Fibroblast of lung (primary cell): ENCODE measurements around the gene KRT222. TPM values are rescaled to one million over a fixed set of nuclear protein-coding genes. Genes with fewer than 3 reads are reported as not detected.
A peak's percentile ranks its signal among the peaks of the same experiment; 100 is the strongest.

Source experiments
- DNase-seq, 2 donors: peaks; one replicate each; pipeline versions ENCODE4 v3.0.0 to v3.0.0-alpha.2; 2010; ENCODE audit warnings: low read depth in 2 of 2
- H2AFZ ChIP-seq: 2 replicates; pipeline ENCODE4 v1.5.1; 2012; ENCODE audit warnings: low read length, control low read depth, inconsistent platforms
- H3K27ac ChIP-seq: 2 replicates; pipeline ENCODE4 v1.5.1; 2011; ENCODE audit warnings: low read length, control low read depth; ENCODE audit not compliant: insufficient read depth
- H3K27me3 ChIP-seq: 2 replicates; pipeline ENCODE4 v1.5.1; 2011; ENCODE audit warnings: mild to moderate bottlenecking, low read length; ENCODE audit not compliant: control insufficient read depth, insufficient read depth
- H3K36me3 ChIP-seq: 2 replicates; pipeline ENCODE4 v1.5.1; 2011; ENCODE audit warnings: low read length; ENCODE audit not compliant: control insufficient read depth, insufficient read depth
- H3K4me1 ChIP-seq: 2 replicates; pipeline ENCODE4 v1.5.1; 2011; ENCODE audit warnings: low read length; ENCODE audit not compliant: control insufficient read depth, insufficient read depth; ENCODE audit errors: extremely low read depth
- H3K4me2 ChIP-seq: 2 replicates; pipeline ENCODE4 v1.5.1; 2011; ENCODE audit warnings: low read length, control low read depth; ENCODE audit not compliant: insufficient read depth; ENCODE audit errors: extremely low read depth
- H3K4me3 ChIP-seq, 4 experiments: fragments of 200-600 bp in 1 of 4; sonication (generic) in 1 of 4; replicated peaks in 1 of 4; 2 replicates each; pipeline ENCODE4 v1.5.1; 2011 to 2016; ENCODE audit warnings: low read length in 4 of 4, low read depth in 3 of 4, mild to moderate bottlenecking in 3 of 4, control low read depth in 2 of 4, inconsistent platforms in 1 of 4, mixed read lengths in 1 of 4; ENCODE audit not compliant: insufficient read depth in 1 of 4; ENCODE audit errors: control extremely low read depth in 1 of 4
- H3K79me2 ChIP-seq: 2 replicates; pipeline ENCODE4 v1.5.1; 2012; ENCODE audit warnings: mild to moderate bottlenecking, low read length, inconsistent platforms; ENCODE audit not compliant: control insufficient read depth, insufficient read depth
- H3K9ac ChIP-seq: 2 replicates; pipeline ENCODE4 v1.5.1; 2011; ENCODE audit warnings: mild to moderate bottlenecking, low read length, control low read depth; ENCODE audit not compliant: insufficient read depth
- H3K9me3 ChIP-seq: 2 replicates; pipeline ENCODE4 v1.5.1; 2012; ENCODE audit warnings: low read depth, low read length; ENCODE audit not compliant: control insufficient read depth, insufficient read depth
- H4K20me1 ChIP-seq: 2 replicates; pipeline ENCODE4 v1.5.1; 2011; ENCODE audit warnings: low read length; ENCODE audit not compliant: control insufficient read depth, insufficient read depth; ENCODE audit errors: extremely low read depth
- CTCF ChIP-seq, 2 donors: IDR thresholded peaks in 1 of 2; conservative IDR thresholded peaks in 1 of 2; 1 replicate in 1 of 2; 2 replicates in 1 of 2; pipeline ENCODE4 v1.5.1; 2011 to 2012; ENCODE audit warnings: low read length in 2 of 2, control low read depth in 1 of 2, inconsistent platforms in 1 of 2, low read depth in 1 of 2, mild to moderate bottlenecking in 1 of 2
- EZH2 ChIP-seq: IDR thresholded peaks from 2 replicates; pipeline ENCODE4 v1.5.1; 2012; ENCODE audit warnings: low read length, control low read depth, mild to moderate bottlenecking; ENCODE audit errors: missing control alignments
- polyA plus RNA-seq, 2 donors: library from polyadenylated mRNA; depleted of rRNA in 1 of 2; stranded (reverse) in 1 of 2; unstranded in 1 of 2; fragments of >200 nt; gene quantifications; 2 replicates each; pipeline ENCODE4 v1.2.1, GENCODE V29; 2011 to 2012; ENCODE audit warnings: missing spikeins in 1 of 2
- total RNA-seq: library from RNA; depleted of rRNA; stranded (reverse); fragments of >200 nt; gene quantifications from 2 replicates; pipeline ENCODE4 v1.2.1, GENCODE V29; 2014

Gene KRT222
- total and polyA plus RNA-seq, 2 donors (not counting 1 experiment from before 2014, with no cell fraction given), result 0.33 TPM; not detected in 1

- H3K4me2 ChIP-seq, result no peak overlapping the region
Measured at GRCh38 chr17:40615841-40616476, 49.0 kb downstream of the KRT222 start.

GRCh38 chr17:40615068-40615840 is 49.7 kb downstream of the KRT222 start:
- peak; percentile 35 to 49 for DNase-seq
- Histone ChIP-seq H3K36me3 (no peaks in the 10 kb centered on the region), H3K9me3 (no peaks in the 10 kb centered on the region), H3K79me2 (no peaks in the 10 kb centered on the region), H4K20me1 (no peaks in the 10 kb centered on the region), H2AFZ (no peak overlapping the region), H3K27ac (no peak overlapping the region), H3K4me1 (no peaks in the 10 kb centered on the region), H3K9ac (no peak overlapping the region), H3K4me2 (no peak overlapping the region), H3K27me3 (peaks cover 37% of the 10 kb centered on the region), H3K4me3 (no peak overlapping the region)
- peak; percentile 36 to 49 for TF ChIP-seq CTCF (conservative IDR thresholded peaks at IDR 0.05 in 1 of 2, IDR thresholded peaks at IDR 0.05 in 1 of 2; ENCODE audit: low read depth in 1 of 2, low read length in 2 of 2)
- no peak for TF ChIP-seq EZH2

More at GRCh38 chr17:40615841-40616476, 49.0 kb downstream of the KRT222 start:
- TF ChIP-seq CTCF (conservative IDR thresholded peaks at IDR 0.05 in 1 of 2, IDR thresholded peaks at IDR 0.05 in 1 of 2; ENCODE audit: low read depth in 1 of 2, low read length in 2 of 2) (no peak), EZH2 (no peak)
- no peak overlapping the region for H3K4me3 ChIP-seq
- H3K4me1 ChIP-seq, result no peaks in the 10 kb centered on the region
- H3K79me2 ChIP-seq, result no peaks in the 10 kb centered on the region
- no peak for DNase-seq
- H3K36me3 ChIP-seq, result no peaks in the 10 kb centered on the region
- H4K20me1 ChIP-seq, result no peaks in the 10 kb centered on the region
- H3K27me3 ChIP-seq, result peaks cover 37% of the 10 kb centered on the region
- no peak overlapping the region for H2AFZ ChIP-seq
- no peak overlapping the region for H3K27ac ChIP-seq
- no peak overlapping the region for H3K9ac ChIP-seq
- no peaks in the 10 kb centered on the region for H3K9me3 ChIP-seq

GRCh38 chr17:40614431-40615067 is 50.4 kb downstream of the KRT222 start:
- H4K20me1 ChIP-seq, result no peaks in the 10 kb centered on the region
- no peaks in the 10 kb centered on the region for H3K79me2 ChIP-seq
- H3K27me3 ChIP-seq, result peaks cover 38% of the 10 kb centered on the region

More at GRCh38 chr17:40614431-40615067, 50.4 kb downstream of the KRT222 start:
- H3K4me1 ChIP-seq, result no peaks in the 10 kb centered on the region
- H3K9me3 ChIP-seq, result no peaks in the 10 kb centered on the region
- no peak overlapping the region for H3K4me2 ChIP-seq
- H3K36me3 ChIP-seq, result no peaks in the 10 kb centered on the region
- no peak for DNase-seq
- no peak overlapping the region for H3K9ac ChIP-seq
- H3K27ac ChIP-seq, result no peak overlapping the region
- no peak overlapping the region for H2AFZ ChIP-seq
- TF ChIP-seq CTCF (conservative IDR thresholded peaks at IDR 0.05 in 1 of 2, IDR thresholded peaks at IDR 0.05 in 1 of 2; ENCODE audit: low read depth in 1 of 2, low read length in 2 of 2), result no peak
- TF ChIP-seq EZH2, result no peak
- H3K4me3 ChIP-seq, result no peak overlapping the region
